HL-60 (cell line): ENCODE results near the gene KLF9.
A peak's percentile ranks its signal among the peaks of the same experiment; 100 is the strongest.

ENCODE experiments used
- DNase-seq, 2 experiments: peaks; one replicate each; pipeline ENCODE4 v3.0.0-alpha.2; 2010 to 2020; ENCODE audit warnings: low read depth in 1 of 2, low spot score in 1 of 2
- H3K27ac ChIP-seq: fragments of 250-450 bp; sonication (Bioruptor Pico); replicated peaks from 2 replicates; pipeline ENCODE4 v1.5.1; 2020; ENCODE audit warnings: mild to moderate bottlenecking, moderate library complexity
- H3K27me3 ChIP-seq: fragments of 250-450 bp; sonication (Bioruptor Pico); 2 replicates; pipeline ENCODE4 v1.5.1; 2021; ENCODE audit warnings: mild to moderate bottlenecking, moderate library complexity; ENCODE audit not compliant: insufficient read depth, poor library complexity, severe bottlenecking
- H3K4me3 ChIP-seq: replicated peaks from 2 replicates; pipeline ENCODE4 v1.5.1; 2011; ENCODE audit warnings: mild to moderate bottlenecking, control low read depth, low read length; ENCODE audit not compliant: insufficient read depth
- CTCF ChIP-seq: IDR thresholded peaks from one replicate; pipeline ENCODE4 v1.5.1; 2011; ENCODE audit warnings: low read length, control low read depth, inconsistent platforms; ENCODE audit not compliant: insufficient read depth
- GABPA ChIP-seq: IDR thresholded peaks from 2 replicates; pipeline ENCODE4 v1.6.1; 2012; ENCODE audit warnings: low read depth
- POLR2AphosphoS5 ChIP-seq: IDR thresholded peaks from 2 replicates; pipeline ENCODE4 v1.6.1; 2012; ENCODE audit warnings: low read depth
- REST ChIP-seq: IDR thresholded peaks from 2 replicates; pipeline ENCODE4 v1.6.1; 2012; ENCODE audit warnings: low read depth; ENCODE audit not compliant: insufficient replicate concordance
- SPI1 ChIP-seq: IDR thresholded peaks from 2 replicates; pipeline ENCODE4 v1.6.1; 2012; ENCODE audit warnings: low read depth, mild to moderate bottlenecking, borderline replicate concordance

Gene KLF9

GRCh38 chr9:70398145-70398556 lies 16.3 kb downstream of the KLF9 start:
- Histone ChIP-seq H3K27me3 (no peaks in the 10 kb centered on the region), H3K27ac (peak overlapping the region; percentile 38), H3K4me3 (no peak overlapping the region)
- peak; percentile 60 to 75 for DNase-seq
- TF ChIP-seq SPI1 (peak; percentile 100), REST (peak; percentile 36), POLR2AphosphoS5 (peak; percentile 34; the same call in 1 of the 2 replicates), CTCF (no peak), GABPA (no peak)

GRCh38 chr9:70395652-70396051 lies 18.8 kb downstream of the KLF9 start:
- no peak for DNase-seq
- Histone ChIP-seq H3K4me3 (no peak overlapping the region), H3K27ac (no peak overlapping the region), H3K27me3 (no peaks in the 10 kb centered on the region)
- TF ChIP-seq CTCF (no peak), POLR2AphosphoS5 (no peak), REST (no peak), GABPA (no peak), SPI1 (no peak)

- no peak for TF ChIP-seq CTCF
- TF ChIP-seq SPI1: no peak
- TF ChIP-seq GABPA: no peak
- TF ChIP-seq POLR2AphosphoS5: no peak
- DNase-seq: no peak
- no peak overlapping the region for H3K27ac ChIP-seq
- H3K4me3 ChIP-seq: no peak overlapping the region
- no peaks in the 10 kb centered on the region for H3K27me3 ChIP-seq
Observed at GRCh38 chr9:70392850-70393249, 21.6 kb downstream of the KLF9 start.

- TF ChIP-seq REST (no peak), GABPA (no peak), SPI1 (0 out of 2 replicates have a peak, but pooled peaks have one; percentile 22), POLR2AphosphoS5 (no peak), CTCF (no peak)
- Histone ChIP-seq H3K27ac (no peak overlapping the region), H3K4me3 (no peak overlapping the region), H3K27me3 (no peaks in the 10 kb centered on the region)
- DNase-seq: no peak
Observed at GRCh38 chr9:70392189-70392588, 22.3 kb downstream of the KLF9 start.
